ENCODE data around the gene CKAP4. TPM values are rescaled to one million over a fixed set of nuclear protein-coding genes. Genes with fewer than 3 reads are reported as not detected.
"Not testable (repeated sequence)": the region's sequence is repeated elsewhere in the genome, so short reads cannot be mapped to it uniquely, and the experiment has no call there.

CKAP4 gene, protein sequence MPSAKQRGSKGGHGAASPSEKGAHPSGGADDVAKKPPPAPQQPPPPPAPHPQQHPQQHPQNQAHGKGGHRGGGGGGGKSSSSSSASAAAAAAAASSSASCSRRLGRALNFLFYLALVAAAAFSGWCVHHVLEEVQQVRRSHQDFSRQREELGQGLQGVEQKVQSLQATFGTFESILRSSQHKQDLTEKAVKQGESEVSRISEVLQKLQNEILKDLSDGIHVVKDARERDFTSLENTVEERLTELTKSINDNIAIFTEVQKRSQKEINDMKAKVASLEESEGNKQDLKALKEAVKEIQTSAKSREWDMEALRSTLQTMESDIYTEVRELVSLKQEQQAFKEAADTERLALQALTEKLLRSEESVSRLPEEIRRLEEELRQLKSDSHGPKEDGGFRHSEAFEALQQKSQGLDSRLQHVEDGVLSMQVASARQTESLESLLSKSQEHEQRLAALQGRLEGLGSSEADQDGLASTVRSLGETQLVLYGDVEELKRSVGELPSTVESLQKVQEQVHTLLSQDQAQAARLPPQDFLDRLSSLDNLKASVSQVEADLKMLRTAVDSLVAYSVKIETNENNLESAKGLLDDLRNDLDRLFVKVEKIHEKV
- 100 to 1,000 TPM; 101 to 141 (median 112) TPM for polyA plus RNA-seq (ENCODE audit: insufficient read length in 4 of 4)

DNA sequence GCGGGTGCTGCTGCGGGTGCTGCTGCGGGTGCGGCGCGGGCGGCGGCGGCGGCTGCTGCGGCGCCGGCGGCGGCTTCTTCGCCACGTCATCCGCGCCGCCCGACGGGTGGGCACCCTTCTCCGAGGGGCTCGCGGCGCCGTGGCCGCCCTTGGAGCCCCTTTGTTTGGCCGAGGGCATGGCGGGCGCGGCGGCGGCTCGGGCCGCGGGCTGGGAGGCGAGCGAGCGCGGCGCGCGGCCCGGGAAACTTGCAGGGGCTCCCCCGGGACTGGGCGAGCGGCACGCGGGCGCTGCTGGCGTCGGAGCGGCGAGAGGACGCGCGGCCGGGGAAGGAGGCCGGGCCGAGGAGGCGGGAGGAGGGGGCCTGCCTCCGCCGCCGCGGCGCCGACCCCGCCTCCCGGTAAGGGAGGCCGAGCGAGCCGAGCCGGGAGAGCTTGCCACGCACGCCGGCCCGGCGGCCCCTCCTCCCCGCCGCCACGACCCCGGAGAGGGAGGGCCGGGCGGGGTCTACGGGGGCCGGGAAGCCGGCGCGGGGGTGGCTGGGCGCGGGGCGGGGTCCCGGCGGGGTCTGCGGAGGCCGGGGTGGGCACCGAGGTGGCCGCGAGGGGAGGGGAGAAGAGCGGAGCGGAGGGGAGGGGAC, at the start of gene CKAP4:
TSS of gene CKAP4 (minus strand) at position 347 of the 638 bp plus-strand sequence. CDS start at position 178, 169 bp downstream.
- DNase-seq (ENCODE audit: low read depth in 4 of 4, low spot score in 2 of 4): peak in 2 of 4 donors; percentile 65 to 74

DNA sequence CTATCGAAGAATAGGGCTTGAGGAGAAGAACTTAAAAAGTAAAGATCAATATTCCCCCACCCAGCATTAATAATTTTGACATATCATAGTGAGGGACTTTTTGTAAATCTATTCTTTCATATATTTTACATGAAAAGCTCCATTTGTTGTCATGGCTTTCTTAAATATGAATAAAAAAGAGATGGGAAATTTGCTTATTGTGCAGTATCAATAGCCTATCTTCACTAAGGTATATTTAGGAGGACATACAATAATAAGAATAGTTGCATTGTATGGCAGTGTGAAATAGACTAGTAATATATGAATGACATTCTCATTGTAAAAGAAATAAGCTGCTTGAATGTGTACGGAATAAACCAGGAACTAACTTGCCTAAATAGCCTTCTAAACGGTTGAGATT, 49.3 kb upstream of the CKAP4 start:
- no peak for DNase-seq (ENCODE audit: low read depth in 4 of 4, low spot score in 2 of 4)

DNA sequence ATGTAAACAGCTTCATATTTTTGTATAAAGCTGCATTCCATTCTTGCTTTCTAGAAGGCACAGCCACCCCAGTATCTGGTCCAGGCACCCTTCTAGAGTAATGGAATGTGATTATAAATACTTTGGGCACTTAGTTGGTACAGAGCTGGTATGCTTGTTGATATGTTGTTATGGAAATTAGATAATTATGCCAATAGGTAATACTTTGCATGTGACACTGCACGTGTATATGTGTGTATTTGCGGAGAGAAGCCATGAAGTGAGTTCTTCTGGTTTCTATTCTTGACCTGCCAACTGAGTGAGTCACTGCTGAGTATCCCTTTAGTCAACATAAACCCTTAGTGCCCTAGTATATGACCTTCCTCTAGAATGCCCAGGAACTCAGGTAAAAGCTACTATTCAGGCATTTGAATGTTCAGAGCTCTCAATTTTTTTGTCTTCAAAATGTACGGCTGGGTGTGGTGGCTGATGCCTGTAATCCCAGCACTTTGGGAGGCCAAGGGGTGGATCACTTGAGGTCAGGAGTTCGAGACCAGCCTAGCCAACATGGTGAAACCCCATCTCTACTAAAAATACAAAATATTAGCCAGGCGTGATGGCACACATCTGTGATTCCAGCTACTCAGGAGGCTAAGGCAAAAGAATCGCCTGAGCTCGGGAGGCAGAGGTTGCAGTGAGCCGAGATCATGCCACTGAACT, 48.5 kb upstream of the CKAP4 start:
- no peak for DNase-seq (ENCODE audit: low read depth in 4 of 4, low spot score in 2 of 4)

DNA sequence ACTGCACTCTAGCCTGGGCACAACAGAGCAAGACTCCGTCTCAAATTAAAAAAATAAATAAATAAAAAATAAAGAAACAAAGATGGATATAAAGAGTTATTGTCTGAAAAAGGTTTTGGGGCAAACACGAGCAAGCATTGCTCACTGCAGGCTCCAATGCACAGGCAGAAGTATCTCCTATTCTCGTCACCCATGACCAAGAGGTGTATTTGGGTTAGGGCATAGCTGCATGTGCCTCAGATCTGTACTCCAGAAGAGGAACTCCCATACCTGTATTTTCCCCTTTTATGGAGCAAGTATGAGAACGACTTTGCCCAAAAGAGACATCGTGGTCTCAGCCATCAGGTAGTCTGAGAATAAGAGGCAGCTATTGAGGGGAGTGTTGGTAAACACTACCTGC, 44.5 kb upstream of the CKAP4 start:
- DNase-seq (ENCODE audit: low read depth in 4 of 4, low spot score in 2 of 4): no peak

DNA sequence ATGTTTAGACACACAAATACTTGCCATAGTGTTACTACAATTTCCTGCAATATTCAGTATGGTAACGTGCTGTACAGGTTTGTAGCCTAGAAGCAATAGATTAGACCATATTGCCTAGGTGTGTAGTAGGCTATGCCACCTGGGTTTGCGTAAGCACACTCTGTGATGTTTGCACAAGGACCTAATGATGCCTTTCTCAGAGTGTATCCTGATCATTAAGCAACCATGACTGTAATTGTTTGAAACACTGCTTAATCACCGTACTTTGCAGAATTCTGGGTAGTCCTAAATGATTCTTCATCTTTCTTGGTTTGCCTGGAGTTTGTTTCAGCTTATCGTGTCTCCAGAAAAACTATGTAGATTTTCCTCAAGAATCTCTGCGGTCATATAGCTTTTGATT, 43.5 kb upstream of the CKAP4 start:
- DNase-seq (ENCODE audit: low read depth in 4 of 4, low spot score in 2 of 4): no peak

DNA sequence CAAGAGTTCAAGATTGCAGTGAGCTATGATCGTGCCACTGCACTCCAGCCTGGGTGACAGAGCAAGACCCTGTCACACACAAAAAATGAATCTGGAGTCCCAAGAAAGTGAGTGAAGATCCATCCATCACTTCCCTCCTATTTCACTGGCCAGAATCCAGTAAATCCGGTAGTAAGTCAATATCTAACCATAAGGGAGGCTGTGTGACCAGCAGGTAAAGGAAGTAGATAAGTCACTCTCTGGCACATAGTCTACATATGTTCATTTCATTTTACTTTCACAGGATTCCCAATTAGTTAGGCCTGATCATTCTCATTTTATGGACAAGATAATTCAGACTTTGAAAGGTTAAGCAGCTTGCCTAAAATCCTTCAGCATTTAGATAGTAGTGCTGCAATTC, 42.8 kb upstream of the CKAP4 start:
- no peak for DNase-seq (ENCODE audit: low read depth in 4 of 4, low spot score in 2 of 4)

DNA sequence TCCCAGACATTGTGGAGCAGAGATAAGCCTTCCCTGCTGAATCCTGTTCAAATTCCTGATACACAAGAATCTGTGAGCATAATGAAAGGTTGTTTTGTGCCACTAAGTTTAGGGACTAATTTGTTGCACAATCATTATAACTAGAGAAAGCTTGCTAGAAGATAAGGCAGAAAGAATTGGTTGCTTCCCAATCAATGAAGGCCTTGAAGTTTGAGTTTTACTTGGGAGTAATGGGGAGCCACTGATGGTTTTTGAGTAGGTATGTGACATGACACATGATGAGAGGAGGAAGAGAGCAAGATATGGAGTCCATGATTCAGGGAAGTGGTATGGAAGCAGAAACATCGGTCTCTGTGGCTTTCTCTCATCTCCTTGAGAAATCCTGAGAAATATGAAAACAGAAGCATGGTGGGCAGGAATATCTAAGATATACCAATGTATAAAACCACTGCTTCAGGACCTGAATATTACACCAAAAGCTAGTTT, 41.4 kb upstream of the CKAP4 start:
- DNase-seq (ENCODE audit: low read depth in 4 of 4, low spot score in 2 of 4): no peak

DNA sequence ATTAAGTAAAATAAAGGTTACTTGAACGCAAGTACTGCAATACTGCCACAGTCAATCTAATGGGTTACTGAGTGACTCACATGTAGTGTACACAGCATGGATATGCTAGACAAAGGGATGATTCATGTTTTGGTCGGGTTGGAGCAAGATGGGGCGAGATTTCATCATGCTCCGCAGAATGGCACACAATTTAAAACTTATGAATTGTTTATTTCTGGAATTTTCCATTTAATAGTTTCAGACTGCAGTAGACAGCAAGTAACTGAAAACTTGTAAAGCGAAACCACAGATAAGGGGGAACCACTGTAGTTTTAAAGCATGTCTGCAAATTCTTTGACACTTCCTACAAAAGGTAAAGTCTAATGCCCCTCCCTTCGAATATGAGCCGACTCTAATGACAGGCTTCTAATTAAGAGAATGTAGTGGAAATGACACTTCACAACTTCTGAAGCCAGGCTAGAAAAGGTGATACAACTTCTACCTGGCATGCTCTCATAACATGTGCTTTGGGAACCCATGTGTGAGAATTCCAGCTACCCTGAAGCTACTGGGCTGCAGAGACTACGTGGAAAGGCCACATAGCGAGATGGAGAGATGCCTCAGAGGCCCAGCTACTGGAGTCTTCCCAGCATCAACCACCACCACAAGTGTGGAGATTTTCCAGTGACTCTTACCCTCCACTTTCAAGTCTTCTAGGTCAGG, 40.8 kb upstream of the CKAP4 start:
- DNase-seq (ENCODE audit: low read depth in 4 of 4, low spot score in 2 of 4): no peak

DNA sequence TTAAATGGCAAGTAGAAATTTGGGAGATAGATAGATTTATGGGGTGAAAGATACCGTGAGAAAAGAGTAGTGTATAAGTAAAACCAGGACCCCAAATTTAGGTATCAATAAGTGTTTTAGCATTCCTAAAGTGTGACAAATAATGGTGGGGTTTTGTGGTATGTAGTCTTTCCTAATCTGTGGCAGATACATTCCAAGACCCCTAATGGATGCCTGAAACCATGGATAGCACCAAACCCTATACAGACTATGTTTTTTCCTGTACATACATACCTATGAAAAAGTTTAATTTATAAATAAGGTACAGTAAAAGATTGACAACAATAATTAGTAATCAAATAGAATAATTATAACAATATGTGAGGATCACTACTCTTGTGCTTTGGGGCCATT, 40.3 kb upstream of the CKAP4 start:
- no peak for DNase-seq (ENCODE audit: low read depth in 4 of 4, low spot score in 2 of 4)

DNA sequence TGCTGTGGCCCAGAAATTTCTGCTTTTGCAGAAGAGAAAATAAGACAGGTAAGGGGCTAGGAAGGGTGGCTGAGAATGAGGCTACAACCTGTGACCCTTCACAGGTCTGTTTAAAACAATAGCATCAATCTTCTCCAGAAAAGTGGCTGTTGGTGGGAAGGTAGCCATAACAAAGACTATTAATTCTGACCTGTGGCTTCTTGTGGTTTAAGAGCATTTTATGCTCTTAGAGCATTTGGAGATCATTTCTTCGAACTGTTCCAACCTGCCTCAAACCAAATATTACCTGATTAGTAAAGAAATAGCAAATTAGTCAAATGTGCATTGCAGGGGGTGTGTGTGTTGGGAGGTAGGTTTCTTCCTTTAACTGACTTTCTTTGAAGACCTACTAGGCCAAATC, 39.5 kb upstream of the CKAP4 start:
- DNase-seq (ENCODE audit: low read depth in 4 of 4, low spot score in 2 of 4): no peak

DNA sequence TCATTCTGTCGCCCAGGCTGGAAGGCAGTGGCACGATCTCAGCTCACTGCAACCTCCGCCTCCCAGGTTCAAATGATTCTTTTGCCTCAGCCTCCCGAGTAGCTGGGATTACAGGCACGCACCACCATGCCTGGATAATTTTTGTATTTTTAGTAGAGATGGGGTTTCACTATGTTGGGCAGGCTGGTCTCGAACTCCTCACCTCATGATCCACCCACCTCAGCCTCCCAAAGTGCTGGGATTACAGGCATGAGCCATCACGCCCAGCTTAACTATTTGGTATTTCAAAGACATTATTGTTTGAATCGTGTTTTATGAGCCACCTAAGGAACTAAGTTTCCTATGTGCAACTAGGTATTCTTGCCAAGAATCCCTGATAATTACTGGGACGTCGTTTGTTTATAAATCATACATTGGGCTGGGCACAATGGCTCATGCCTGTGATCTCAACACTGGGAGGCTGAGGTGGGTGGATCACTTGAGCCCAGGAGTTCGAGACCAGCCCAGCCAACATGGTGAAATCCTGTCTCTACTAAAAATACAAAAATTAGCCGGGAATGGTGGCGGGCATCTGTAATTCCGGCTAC, 38.8 kb upstream of the CKAP4 start:
- DNase-seq (ENCODE audit: low read depth in 4 of 4, low spot score in 2 of 4): not testable (repeated sequence)

DNA sequence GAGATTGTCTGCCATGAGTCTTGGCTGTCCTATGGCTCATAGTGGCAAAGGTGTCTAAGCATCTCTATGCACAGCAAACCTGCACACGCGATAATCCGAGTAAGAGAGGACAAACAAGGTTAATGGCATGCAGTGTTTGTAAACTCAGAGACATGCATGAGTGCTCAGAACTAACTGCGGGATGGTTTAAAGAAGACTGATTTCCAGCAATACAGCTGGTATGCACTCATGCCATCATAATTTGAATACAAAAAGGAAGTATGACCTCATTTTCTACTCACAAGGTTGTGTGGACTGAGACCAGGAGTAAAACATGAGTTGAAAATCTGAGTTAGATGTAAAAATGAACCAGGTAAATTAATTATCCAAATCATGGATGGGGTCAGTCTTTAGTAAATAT, 38.2 kb upstream of the CKAP4 start:
- DNase-seq (ENCODE audit: low read depth in 4 of 4, low spot score in 2 of 4): no peak

DNA sequence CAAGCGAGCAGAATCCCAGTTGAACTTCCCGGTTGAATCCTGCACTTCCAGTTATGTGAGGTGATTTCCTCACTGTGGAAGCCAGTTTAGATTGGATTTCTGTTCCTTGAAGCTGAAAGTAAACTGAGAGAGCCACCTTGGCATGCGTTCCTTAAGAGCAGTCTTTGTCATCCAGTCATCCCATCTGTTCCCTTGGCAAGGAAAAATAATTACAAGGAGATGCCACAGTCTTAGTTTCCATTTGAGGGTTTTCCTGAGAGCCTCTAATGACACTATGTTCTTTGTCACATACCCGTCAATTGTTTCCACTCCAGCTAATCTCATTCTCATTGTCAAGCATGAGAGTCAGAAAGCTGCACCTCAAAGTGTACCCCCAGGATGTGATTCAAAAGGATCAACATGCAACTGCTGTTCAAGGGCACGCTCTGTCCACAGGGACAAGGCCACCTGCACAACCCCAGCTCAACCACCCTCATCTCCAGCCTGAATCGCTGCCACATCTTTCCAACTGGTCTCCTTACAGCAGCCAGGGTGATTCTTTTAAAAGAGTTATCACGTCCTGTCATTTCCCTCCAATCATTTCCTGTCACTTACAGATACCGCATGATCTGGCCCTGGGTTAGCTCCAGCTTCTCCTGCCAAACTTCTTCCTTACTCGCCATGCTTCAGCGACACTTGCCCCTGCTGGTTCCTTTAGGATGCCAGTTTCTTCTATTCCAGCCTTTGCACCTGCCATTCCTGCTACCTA, 36.7 kb upstream of the CKAP4 start:
- no peak for DNase-seq (ENCODE audit: low read depth in 4 of 4, low spot score in 2 of 4)

DNA sequence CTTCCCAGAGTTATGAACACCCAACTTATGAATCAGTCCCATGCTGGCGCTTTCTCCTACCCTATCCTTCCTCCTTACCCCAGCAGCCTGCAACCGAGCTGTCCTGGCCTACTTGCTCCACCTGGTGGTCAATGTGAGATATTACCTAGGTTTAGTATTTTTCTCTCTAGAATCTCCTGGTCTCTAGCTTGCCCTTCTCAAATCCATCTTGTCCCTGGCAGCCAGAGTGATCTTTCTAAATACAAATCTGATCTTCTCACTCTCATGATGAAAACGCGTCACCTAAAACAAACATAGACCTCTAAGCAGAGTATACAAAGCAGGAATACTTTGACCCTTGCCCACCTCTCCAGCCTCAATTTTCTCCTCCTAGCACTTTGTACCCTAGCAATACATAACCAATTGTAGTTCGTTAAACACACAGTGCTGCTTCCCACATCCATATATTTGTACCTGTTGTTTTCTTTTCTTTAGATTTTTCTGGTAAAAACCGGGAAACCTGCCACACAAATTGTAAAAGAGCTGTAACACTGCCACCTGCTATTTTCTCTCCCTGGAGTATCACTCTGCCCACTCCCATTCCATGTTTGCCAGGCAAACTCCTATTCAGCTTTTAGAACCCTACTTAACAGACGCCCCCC, 34.8 kb upstream of the CKAP4 start:
- no peak for DNase-seq (ENCODE audit: low read depth in 4 of 4, low spot score in 2 of 4)

DNA sequence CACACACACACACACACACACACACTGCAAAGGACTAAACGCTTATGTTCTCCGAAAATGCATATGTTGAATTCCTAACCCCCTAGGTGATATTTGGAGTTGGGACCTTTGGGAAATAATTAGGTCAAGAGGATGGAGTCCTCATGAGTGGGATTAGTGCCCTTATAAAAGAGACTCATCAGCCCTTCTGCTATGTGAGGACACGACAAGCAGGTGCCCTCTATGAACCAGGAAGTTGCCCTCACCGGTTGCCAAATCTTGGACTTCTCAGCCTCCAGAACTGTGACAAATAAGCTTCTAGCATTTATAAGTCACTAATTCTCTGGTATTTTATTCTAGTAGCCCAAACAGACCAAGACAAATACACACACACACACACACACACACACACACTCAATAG, 34.0 kb upstream of the CKAP4 start:
- DNase-seq (ENCODE audit: low read depth in 4 of 4, low spot score in 2 of 4): no peak

DNA sequence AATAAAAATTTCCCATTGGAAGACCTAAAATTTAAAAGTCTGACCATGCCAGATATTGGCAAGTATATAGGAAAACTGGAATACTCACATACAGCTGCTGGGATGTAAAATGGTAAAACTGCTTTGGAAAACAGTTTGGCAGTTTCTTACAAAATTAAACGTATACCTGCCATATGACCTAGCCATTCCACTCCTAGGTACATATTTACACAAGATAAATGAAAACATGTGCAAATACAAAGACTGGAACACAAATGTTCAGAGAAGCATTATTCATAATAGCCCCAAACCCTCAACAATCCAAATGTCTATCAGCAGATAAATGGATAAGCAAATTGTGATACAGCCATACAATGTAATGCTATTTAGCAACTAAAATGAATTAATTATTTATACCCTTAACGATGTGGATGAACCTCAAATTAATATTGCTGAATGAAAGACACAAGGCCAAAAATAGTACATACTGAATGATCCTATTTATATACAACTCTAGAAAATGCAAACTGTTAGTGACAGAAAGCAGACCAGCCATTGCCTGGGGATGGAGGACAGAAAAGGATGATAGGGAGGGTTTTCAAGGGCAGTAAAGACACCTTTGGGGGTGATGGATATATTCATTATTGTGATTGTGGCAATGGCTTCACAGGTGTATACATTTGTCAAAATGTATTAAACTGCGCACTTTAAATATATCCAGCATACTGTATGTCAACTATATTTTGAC, 33.4 kb upstream of the CKAP4 start:
- no peak for DNase-seq (ENCODE audit: low read depth in 4 of 4, low spot score in 2 of 4)

DNA sequence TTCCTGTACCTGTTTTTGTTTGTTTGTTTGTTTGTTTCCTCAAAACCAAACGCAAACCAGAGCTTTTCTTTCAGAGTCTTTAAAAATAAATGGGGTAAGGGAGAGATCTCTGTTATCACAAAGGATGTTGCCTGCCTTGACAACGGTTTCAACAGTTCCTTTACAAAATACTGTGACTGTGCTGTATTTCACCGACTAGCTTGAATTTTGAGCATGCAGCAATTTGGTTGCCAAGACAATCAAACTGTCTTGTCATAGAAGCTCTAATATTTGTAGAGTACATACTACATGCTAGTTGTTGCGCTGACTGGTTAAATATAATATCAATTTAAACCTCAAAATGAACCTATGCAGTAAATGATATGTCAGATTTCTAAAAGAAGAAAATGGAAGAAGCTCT, 32.3 kb upstream of the CKAP4 start:
- no peak for DNase-seq (ENCODE audit: low read depth in 4 of 4, low spot score in 2 of 4)

DNA sequence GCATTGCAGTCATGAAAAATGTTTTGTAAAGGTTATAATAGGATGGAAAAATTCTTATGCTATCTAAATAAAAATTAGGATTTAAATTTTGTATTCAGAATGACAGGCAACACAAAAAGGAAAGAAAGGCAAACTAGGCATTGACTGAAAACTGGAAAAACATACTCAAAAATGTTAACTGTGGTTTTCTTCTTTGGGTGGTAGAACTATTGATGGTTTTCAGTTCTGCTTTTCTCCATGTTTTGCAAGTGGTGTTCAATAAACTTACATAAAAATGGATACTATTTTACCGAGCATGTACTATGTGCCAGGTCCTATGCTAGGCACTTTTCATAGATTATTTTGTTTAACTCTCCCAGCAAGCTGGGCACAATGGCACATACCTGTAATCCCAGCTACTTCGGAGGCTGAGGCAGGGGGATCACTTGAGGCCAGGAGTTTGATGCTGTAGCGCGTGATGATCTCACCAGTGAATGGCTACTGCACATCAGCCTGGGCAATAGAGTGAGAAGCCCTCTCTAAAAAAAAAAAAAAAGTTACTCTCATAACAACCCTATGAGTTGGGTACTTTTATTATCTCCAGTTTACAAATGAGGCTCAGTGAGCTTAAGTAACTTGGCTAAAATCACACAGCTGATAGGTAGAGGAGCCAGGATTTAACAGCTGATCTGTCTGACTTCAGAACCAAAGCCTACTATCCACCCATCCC, 28.4 kb upstream of the CKAP4 start:
- no peak for DNase-seq (ENCODE audit: low read depth in 4 of 4, low spot score in 2 of 4)

Measured in left renal cortex interstitium (tissue), 4 donors.